DOHH2 (cell line): Measurements from ENCODE around the gene KRTAP12-3.

Experiments
- H3F3A ChIP-seq: fragments of 200-600 bp; sonication (generic), shearing (Covaris generic); 2 replicates; pipeline ENCODE4 v1.6.0; 2016; ENCODE audit warnings: antibody characterized with exemption, mild to moderate bottlenecking; ENCODE audit not compliant: control insufficient read depth, insufficient read depth
- H3K27ac ChIP-seq: fragments of 200-600 bp; sonication (generic); 2 replicates; pipeline ENCODE4 v1.5.1; 2014; ENCODE audit warnings: low read depth, mild to moderate bottlenecking, low read length, moderate library complexity
- H3K27me3 ChIP-seq: fragments of 200-600 bp; sonication (generic); 2 replicates; pipeline ENCODE4 v1.6.1; 2014; ENCODE audit warnings: mild to moderate bottlenecking, low read length, mixed read lengths; ENCODE audit not compliant: control insufficient read depth
- H3K36me3 ChIP-seq: fragments of 200-600 bp; sonication (generic); 2 replicates; pipeline ENCODE4 v1.6.1; 2014; ENCODE audit warnings: mild to moderate bottlenecking, low read length, moderate library complexity, mixed read lengths; ENCODE audit not compliant: control insufficient read depth
- H3K4me1 ChIP-seq: fragments of 200-600 bp; sonication (generic); 2 replicates; pipeline ENCODE4 v1.6.1; 2014; ENCODE audit warnings: mild to moderate bottlenecking, low read length, mixed read lengths; ENCODE audit not compliant: control insufficient read depth
- H3K4me2 ChIP-seq: fragments of 200-600 bp; sonication (generic); 2 replicates; pipeline ENCODE4 v1.6.0; 2014; ENCODE audit warnings: mild to moderate bottlenecking, low read length, moderate library complexity
- H3K4me3 ChIP-seq: fragments of 200-600 bp; sonication (generic); 2 replicates; pipeline ENCODE4 v1.5.1; 2014; ENCODE audit warnings: mild to moderate bottlenecking, low read length, mixed read lengths
- H3K79me2 ChIP-seq: fragments of 200-600 bp; sonication (generic); 2 replicates; pipeline ENCODE4 v1.6.1; 2014; ENCODE audit warnings: mild to moderate bottlenecking, low read length, mixed read lengths; ENCODE audit not compliant: control insufficient read depth
- H3K9me2 ChIP-seq: fragments of 200-600 bp; sonication (generic); replicated peaks from 2 replicates; pipeline ENCODE4 v1.6.1; 2014; ENCODE audit warnings: mild to moderate bottlenecking, low read length, mixed read lengths; ENCODE audit not compliant: control insufficient read depth
- H3K9me3 ChIP-seq: fragments of 200-600 bp; sonication (generic); 2 replicates; pipeline ENCODE4 v1.6.1; 2014; ENCODE audit warnings: antibody characterized with exemption, low read length, mixed read lengths; ENCODE audit not compliant: control insufficient read depth, insufficient read depth
- H4K20me1 ChIP-seq: fragments of 200-600 bp; sonication (generic); 2 replicates; pipeline ENCODE4 v1.6.0; 2014; ENCODE audit warnings: low read depth, mild to moderate bottlenecking, antibody characterized with exemption, low read length, moderate library complexity; ENCODE audit not compliant: control insufficient read depth, insufficient read depth
- CTCF ChIP-seq: fragments of 200-600 bp; sonication (generic); IDR thresholded peaks from one replicate; pipeline ENCODE4 v1.5.1; 2014; ENCODE audit warnings: antibody characterized with exemption, mild to moderate bottlenecking, low read depth, low read length; ENCODE audit not compliant: poor library complexity, severe bottlenecking
- EZH2phosphoT487 ChIP-seq: fragments of 200-600 bp; sonication (generic); IDR thresholded peaks from 2 replicates; pipeline ENCODE4 v1.6.1; 2017; ENCODE audit warnings: borderline replicate concordance, mild to moderate bottlenecking, antibody characterized with exemption, low read length, moderate library complexity, mixed read lengths

The KRTAP12-3 gene

GRCh38 chr21:44618504-44618903 is 39.2 kb upstream of the KRTAP12-3 start:
- H3K9me2 ChIP-seq: no peaks in the 10 kb centered on the region
- H3K9me3 ChIP-seq: peaks cover 15% of the 10 kb centered on the region
- no peak overlapping the region for H3K27ac ChIP-seq
- H3K79me2 ChIP-seq: no peaks in the 10 kb centered on the region
- H3K4me1 ChIP-seq: peaks cover 11% of the 10 kb centered on the region
- H4K20me1 ChIP-seq: no peaks in the 10 kb centered on the region
- no peaks in the 10 kb centered on the region for H3F3A ChIP-seq
- no peak for TF ChIP-seq EZH2phosphoT487
- TF ChIP-seq CTCF: no peak
- H3K4me2 ChIP-seq: no peak overlapping the region
- no peaks in the 10 kb centered on the region for H3K27me3 ChIP-seq
- H3K36me3 ChIP-seq: no peaks in the 10 kb centered on the region
- no peak overlapping the region for H3K4me3 ChIP-seq

DNA sequence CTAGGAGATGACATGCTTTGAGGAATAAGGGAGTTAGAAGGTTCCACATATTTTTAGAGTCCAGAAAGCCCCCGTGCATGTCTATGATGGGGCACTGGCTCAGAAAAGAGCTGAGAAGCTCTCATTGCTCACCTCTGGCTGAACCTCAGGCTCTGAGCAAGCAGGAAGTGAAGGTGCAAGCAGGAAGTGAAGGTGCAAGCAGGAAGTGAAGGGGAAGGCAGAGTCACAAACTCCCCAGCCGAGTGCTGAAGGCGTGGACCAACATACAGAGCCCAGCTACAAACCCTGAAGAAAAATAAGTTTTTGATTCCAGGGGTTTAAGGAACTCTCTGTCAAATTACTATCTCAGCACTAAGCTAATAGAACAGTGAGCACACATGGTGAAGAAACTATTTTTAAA is 38.8 kb upstream of the KRTAP12-3 start:
- H3F3A ChIP-seq: no peaks in the 10 kb centered on the region
- peaks cover 17% of the 10 kb centered on the region for H3K9me3 ChIP-seq
- no peak overlapping the region for H3K4me2 ChIP-seq
- H3K36me3 ChIP-seq: no peaks in the 10 kb centered on the region
- H3K27ac ChIP-seq: no peak overlapping the region
- H3K79me2 ChIP-seq: no peaks in the 10 kb centered on the region
- H3K27me3 ChIP-seq: no peaks in the 10 kb centered on the region
- H4K20me1 ChIP-seq: no peaks in the 10 kb centered on the region
- no peaks in the 10 kb centered on the region for H3K9me2 ChIP-seq
- peaks cover 11% of the 10 kb centered on the region for H3K4me1 ChIP-seq
- TF ChIP-seq CTCF (no peak), EZH2phosphoT487 (no peak)
- H3K4me3 ChIP-seq: no peak overlapping the region

GRCh38 chr21:44619886-44620285 is 37.8 kb upstream of the KRTAP12-3 start:
- Histone ChIP-seq H3K36me3 (no peaks in the 10 kb centered on the region), H3F3A (no peaks in the 10 kb centered on the region), H3K27me3 (no peaks in the 10 kb centered on the region), H3K4me2 (no peak overlapping the region), H3K9me3 (peaks cover 23% of the 10 kb centered on the region), H3K79me2 (no peaks in the 10 kb centered on the region), H4K20me1 (no peaks in the 10 kb centered on the region), H3K9me2 (no peaks in the 10 kb centered on the region), H3K4me1 (peaks cover 11% of the 10 kb centered on the region), H3K27ac (no peak overlapping the region), H3K4me3 (no peak overlapping the region)
- TF ChIP-seq EZH2phosphoT487 (no peak), CTCF (no peak)

DNA sequence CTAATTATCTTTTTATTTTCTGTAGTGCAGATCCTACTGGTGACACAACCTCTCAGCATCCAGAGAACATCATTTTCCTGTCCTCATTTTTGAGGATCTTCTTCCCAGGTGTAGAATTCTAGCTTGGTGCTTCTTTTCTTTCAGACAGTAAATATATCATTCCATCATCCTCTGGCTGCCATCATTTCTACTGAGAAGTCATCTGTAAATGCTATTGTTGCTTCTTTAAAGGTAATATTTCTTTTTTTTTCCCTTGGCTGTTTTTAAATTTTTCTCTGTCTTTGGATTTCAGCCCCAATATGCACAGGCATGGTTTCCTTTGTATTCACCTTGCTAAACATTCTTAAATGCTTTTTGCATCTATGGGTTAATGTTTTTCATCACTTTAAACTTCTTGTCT is 34.2 kb upstream of the KRTAP12-3 start:
- H3K9me2 ChIP-seq: no peaks in the 10 kb centered on the region
- H3K36me3 ChIP-seq: no peaks in the 10 kb centered on the region
- H3K4me1 ChIP-seq: peaks cover 7% of the 10 kb centered on the region
- no peaks in the 10 kb centered on the region for H3K27me3 ChIP-seq
- no peak overlapping the region for H3K4me2 ChIP-seq
- H3F3A ChIP-seq: no peaks in the 10 kb centered on the region
- H3K4me3 ChIP-seq: no peak overlapping the region
- TF ChIP-seq EZH2phosphoT487: no peak
- H3K27ac ChIP-seq: no peak overlapping the region
- H3K79me2 ChIP-seq: no peaks in the 10 kb centered on the region
- no peaks in the 10 kb centered on the region for H4K20me1 ChIP-seq
- H3K9me3 ChIP-seq: peaks cover 36% of the 10 kb centered on the region
